ENCODE measurements around the gene PMEPA1.
A peak's percentile ranks its signal among the peaks of the same experiment; 100 is the strongest.

PMEPA1 gene

GRCh38 chr20:57753332-57754164, 43.7 kb upstream of the PMEPA1 start:
- no peak for TF ChIP-seq CTCF (IDR thresholded peaks at IDR 0.05)
- no peak overlapping the region for H3K27ac ChIP-seq
- peak; percentile 65 for DNase-seq (ENCODE audit: low spot score)
- H3K4me3 ChIP-seq = no peak overlapping the region

- DNase-seq (ENCODE audit: low spot score) = no peak
- no peak overlapping the region for H3K27ac ChIP-seq
- no peak for TF ChIP-seq CTCF (IDR thresholded peaks at IDR 0.05)
These were observed 41.6 kb upstream of the PMEPA1 start for GRCh38 chr20:57751411-57751810.

DNA sequence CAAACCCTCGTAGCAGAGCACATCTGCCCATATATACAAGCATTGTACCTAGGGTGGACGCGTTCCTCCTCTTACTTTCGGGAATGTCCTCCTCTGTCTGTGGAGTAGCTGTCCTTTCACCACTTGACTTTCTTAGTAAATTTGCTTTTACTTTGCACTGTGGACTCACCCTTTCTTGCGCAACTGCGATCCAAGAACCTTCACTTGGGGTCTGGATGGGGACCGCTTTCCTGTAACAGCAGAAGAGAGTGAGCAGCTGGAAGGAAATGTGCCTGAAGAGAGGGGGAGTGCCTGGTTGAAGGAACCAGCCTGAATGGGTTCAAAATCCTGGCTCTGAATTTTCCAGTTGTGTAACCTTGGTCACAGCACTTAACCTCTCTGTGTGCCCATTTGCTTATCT, 40.1 kb upstream of the PMEPA1 start:
- no peak for DNase-seq (ENCODE audit: low spot score)
- no peak overlapping the region for H3K4me3 ChIP-seq
- no peak overlapping the region for H3K27ac ChIP-seq
- no peak for TF ChIP-seq CTCF (IDR thresholded peaks at IDR 0.05)

More at GRCh38 chr20:57751411-57751810, 41.6 kb upstream of the PMEPA1 start:
- H3K4me3 ChIP-seq = no peak overlapping the region

GRCh38 chr20:57749131-57749690, 39.4 kb upstream of the PMEPA1 start:
- peak overlapping the region; percentile 88 to 92 for H3K27ac ChIP-seq

DNA sequence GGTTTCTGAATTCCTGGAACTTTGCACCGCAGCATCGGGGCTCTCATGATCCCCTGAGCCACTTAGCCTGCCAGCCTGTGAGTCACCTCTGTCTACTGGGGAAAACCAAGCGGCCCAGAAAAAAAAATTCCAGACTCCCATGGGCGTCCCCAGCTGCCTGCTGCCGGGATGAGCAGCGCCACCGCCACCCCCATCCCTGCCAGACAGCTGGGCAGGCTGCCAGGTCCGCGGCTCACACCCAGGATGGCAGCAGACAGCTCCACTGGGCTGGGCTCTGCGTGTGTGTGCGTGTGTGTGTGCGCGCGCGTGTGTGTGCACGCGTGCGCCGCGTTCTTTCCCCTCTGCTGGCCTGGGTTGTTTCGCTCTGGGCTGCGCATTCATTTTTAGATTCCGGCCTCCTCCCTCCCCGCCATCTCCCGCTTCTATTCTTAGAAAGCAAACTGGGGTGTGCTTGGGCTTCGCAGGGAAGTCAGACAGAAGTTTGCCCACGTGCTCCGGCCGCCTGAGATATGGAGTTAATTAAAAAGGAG, 38.9 kb upstream of the PMEPA1 start:
- peak; percentile 96 for DNase-seq (ENCODE audit: low spot score)
- H3K4me3 ChIP-seq = peak overlapping the region; percentile 62
- TF ChIP-seq CTCF (IDR thresholded peaks at IDR 0.05) = no peak
- H3K27ac ChIP-seq = peak overlapping the region; percentile 88 to 92

More at GRCh38 chr20:57749131-57749690, 39.4 kb upstream of the PMEPA1 start:
- no peak for TF ChIP-seq CTCF (IDR thresholded peaks at IDR 0.05)
- DNase-seq (ENCODE audit: low spot score) = no peak
- H3K4me3 ChIP-seq = peak overlapping the region; percentile 62

- Histone ChIP-seq H3K4me3 (peak overlapping the region; percentile 62), H3K27ac (peak overlapping the region; percentile 88 to 92)
- TF ChIP-seq CTCF (IDR thresholded peaks at IDR 0.05) = no peak
- DNase-seq (ENCODE audit: low spot score) = no peak
These were observed 38.2 kb upstream of the PMEPA1 start for GRCh38 chr20:57747861-57748481.

Measured in coronary artery (tissue), 2 donors.